GM23248 (cell line): ENCODE data around the gene DDAH1.

Experiments
- EZH2 ChIP-seq: fragments of 200-600 bp; sonication (generic); IDR thresholded peaks from 2 replicates; pipeline ENCODE4 v1.6.1; 2018; ENCODE audit warnings: antibody characterized with exemption, mild to moderate bottlenecking; ENCODE audit not compliant: insufficient read depth, poor library complexity, severe bottlenecking
- EZH2phosphoT487 ChIP-seq: fragments of 200-600 bp; sonication (generic); IDR thresholded peaks from 2 replicates; pipeline ENCODE4 v1.6.1; 2018; ENCODE audit warnings: antibody characterized with exemption, moderate library complexity, mild to moderate bottlenecking, low read depth; ENCODE audit not compliant: insufficient read depth

- TF ChIP-seq EZH2 = no peak
- no peak for TF ChIP-seq EZH2phosphoT487
Measured at GRCh38 chr1:85371021-85371420, 93.9 kb downstream of the DDAH1 start.
